ENCODE measurements around the gene AMBRA1. TPM values are rescaled to one million over a fixed set of nuclear protein-coding genes. Genes with fewer than 3 reads are reported as not detected.
A peak's percentile ranks its signal among the peaks of the same experiment; 100 is the strongest.

AMBRA1 gene
- total RNA-seq, 4 donors from 2014 or later, result 20.0 to 28.9 (median 26.0) TPM

DNA sequence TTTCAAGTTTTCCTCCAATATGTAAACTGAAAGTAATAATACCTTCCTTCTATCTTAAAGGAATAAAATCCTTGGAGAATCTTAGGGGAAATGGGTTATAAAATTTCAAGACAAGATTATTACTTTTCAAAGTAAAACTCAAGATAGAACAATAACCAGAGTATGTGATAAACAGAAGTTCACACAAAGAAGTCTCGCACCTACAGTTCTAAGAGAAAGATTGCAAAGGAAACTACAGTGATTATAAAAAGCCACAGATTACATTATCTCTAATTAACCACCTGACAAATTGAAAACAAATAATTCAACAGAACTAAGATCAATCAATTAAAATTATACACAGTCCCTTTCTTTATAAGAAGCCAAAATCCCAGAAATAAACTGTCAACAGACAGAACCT lies 34.0 kb downstream of the AMBRA1 start:
- Histone ChIP-seq H3K9me3 (no peaks in the 10 kb centered on the region), H3K27me3 (no peaks in the 10 kb centered on the region), H3K27ac (replicated peaks in 1 of 4) (peak overlapping the region; percentile 56 to 74 (median 70)), H3K4me3 (peak overlapping the region in 3 of 4 donors; percentile 45 to 48 (median 46)), H3K4me1 (peaks cover 24 to 53% (median 43%) of the 10 kb centered on the region in 4 donors), H3K36me3 (no peaks in the 10 kb centered on the region)
- WGBS, result 67% methylated on average over 1 of the region's 1 CpG
- no peak for DNase-seq (ENCODE audit: extremely low spot score)
- TF ChIP-seq EP300 (IDR thresholded peaks at IDR 0.05) (no peak), CTCF (IDR thresholded peaks at IDR 0.05) (no peak), POLR2A (IDR thresholded peaks at IDR 0.05; ENCODE audit: low read depth) (no peak), POLR2AphosphoS5 (IDR thresholded peaks at IDR 0.05) (no peak)
- intact Hi-C loops (cut with DNase I), result no loop called here

GRCh38 chr11:46557684-46558151 lies 36.1 kb downstream of the AMBRA1 start:
- H3K9me3 ChIP-seq, result no peaks in the 10 kb centered on the region
- no peak overlapping the region for H3K4me3 ChIP-seq
- no peaks in the 10 kb centered on the region for H3K36me3 ChIP-seq
- no peak for DNase-seq (ENCODE audit: extremely low spot score)
- H3K27ac ChIP-seq (replicated peaks in 1 of 4), result no peak overlapping the region
- H3K27me3 ChIP-seq, result no peaks in the 10 kb centered on the region
- intact Hi-C loops (cut with DNase I), result no loop called here
- WGBS, result 80% methylated on average over 6 of the region's 7 CpGs
- peaks cover 41 to 74% (median 63%) of the 10 kb centered on the region in 4 donors for H3K4me1 ChIP-seq
- TF ChIP-seq POLR2A (IDR thresholded peaks at IDR 0.05; ENCODE audit: low read depth), result no peak
- no peak for TF ChIP-seq CTCF (IDR thresholded peaks at IDR 0.05)
- no peak for TF ChIP-seq POLR2AphosphoS5 (IDR thresholded peaks at IDR 0.05)
- no peak for TF ChIP-seq EP300 (IDR thresholded peaks at IDR 0.05)

DNA sequence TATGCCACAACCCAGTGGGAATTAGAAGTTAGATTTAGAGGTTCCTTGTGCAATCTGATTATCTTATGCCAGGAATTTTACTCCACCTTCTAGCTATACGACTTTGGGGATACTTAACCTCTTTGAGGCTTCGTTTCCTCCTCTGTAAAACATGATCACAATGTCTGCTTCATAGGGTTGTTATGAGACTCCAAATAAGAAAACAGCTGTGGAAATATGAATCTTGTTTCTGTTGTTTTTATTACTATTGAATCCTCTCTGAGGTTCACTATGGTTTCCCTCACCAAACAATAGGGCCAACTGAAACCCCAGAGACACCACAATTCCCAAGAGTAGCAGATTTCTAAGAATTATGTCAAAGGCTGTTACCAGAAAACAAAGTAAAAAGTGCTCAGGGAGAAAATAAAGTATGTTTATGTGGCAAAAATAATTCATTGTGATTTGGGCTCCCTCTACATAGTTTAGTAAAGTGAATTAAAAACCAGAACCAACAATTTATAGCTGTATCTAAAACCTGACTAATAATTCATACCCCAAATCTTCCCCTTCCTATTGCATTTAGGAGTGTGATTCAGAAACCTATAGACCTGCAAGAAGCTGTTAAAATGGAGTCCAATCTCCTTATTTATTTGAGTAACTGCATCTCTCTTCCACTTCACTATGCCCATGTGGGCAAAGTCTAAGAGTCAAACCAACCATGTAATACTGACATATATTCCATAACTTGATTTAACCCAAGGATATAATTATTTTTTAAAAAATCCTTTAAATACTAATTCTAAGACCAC lies 38.4 kb downstream of the AMBRA1 start:
- TF ChIP-seq EP300 (IDR thresholded peaks at IDR 0.05) (no peak), POLR2AphosphoS5 (IDR thresholded peaks at IDR 0.05) (no peak), POLR2A (IDR thresholded peaks at IDR 0.05; ENCODE audit: low read depth) (no peak), CTCF (IDR thresholded peaks at IDR 0.05) (no peak)
- WGBS, result 55% methylated on average over 2 of the region's 2 CpGs
- H3K9me3 ChIP-seq, result no peaks in the 10 kb centered on the region
- no peaks in the 10 kb centered on the region for H3K36me3 ChIP-seq
- peak overlapping the region; percentile 66 to 78 (median 70) for H3K27ac ChIP-seq (replicated peaks in 1 of 4)
- no peaks in the 10 kb centered on the region for H3K27me3 ChIP-seq
- no peak overlapping the region for H3K4me3 ChIP-seq
- intact Hi-C loops (cut with DNase I), result no loop called here
- peaks cover 31 to 59% (median 46%) of the 10 kb centered on the region in 4 donors for H3K4me1 ChIP-seq
- no peak for DNase-seq (ENCODE audit: extremely low spot score)

- H3K9me3 ChIP-seq, result no peaks in the 10 kb centered on the region
- WGBS, result 61% methylated on average over 5 of the region's 5 CpGs
- intact Hi-C loops (cut with DNase I), result no loop called here
These were observed 39.3 kb downstream of the AMBRA1 start for GRCh38 chr11:46554213-46555147.

More at GRCh38 chr11:46554213-46555147, 39.3 kb downstream of the AMBRA1 start:
- peaks cover 24 to 49% (median 36%) of the 10 kb centered on the region in 4 donors for H3K4me1 ChIP-seq
- peak overlapping the region in 1 of 4 donors; percentile 5 for H3K4me3 ChIP-seq
- peak overlapping the region; percentile 66 to 78 (median 70) for H3K27ac ChIP-seq (replicated peaks in 1 of 4)
- no peaks in the 10 kb centered on the region for H3K36me3 ChIP-seq
- TF ChIP-seq CTCF (IDR thresholded peaks at IDR 0.05) (no peak), EP300 (IDR thresholded peaks at IDR 0.05) (no peak), POLR2A (IDR thresholded peaks at IDR 0.05; ENCODE audit: low read depth) (no peak), POLR2AphosphoS5 (IDR thresholded peaks at IDR 0.05) (peak in 1 of 2 donors; percentile 57)
- no peak for DNase-seq (ENCODE audit: extremely low spot score)
- no peaks in the 10 kb centered on the region for H3K27me3 ChIP-seq
